MM.1S (cell line): ENCODE results near the gene LIPE.

ENCODE experiments used
- DNase-seq: peaks from one replicate; pipeline ENCODE4 v3.0.0-alpha.2; 2015
- H2AFZ ChIP-seq: fragments of 300-600 bp; sonication (generic); 2 replicates; pipeline ENCODE4 v1.6.0; 2016; ENCODE audit warnings: antibody characterized with exemption, low read length
- H3F3A ChIP-seq: fragments of 300-600 bp; sonication (generic); 2 replicates; pipeline ENCODE4 v1.6.1; 2016; ENCODE audit warnings: mild to moderate bottlenecking, antibody characterized with exemption, low read length, moderate library complexity, mixed read lengths; ENCODE audit not compliant: insufficient read depth
- H3K27ac ChIP-seq: fragments of 300-600 bp; sonication (generic); 2 replicates; pipeline ENCODE4 v1.5.1; 2016; ENCODE audit warnings: mild to moderate bottlenecking, low read length
- H3K27me3 ChIP-seq: fragments of 300-600 bp; sonication (generic); replicated peaks from 2 replicates; pipeline ENCODE4 v1.6.0; 2016; ENCODE audit warnings: low read length; ENCODE audit not compliant: insufficient read depth
- H3K36me3 ChIP-seq: fragments of 300-600 bp; sonication (generic); replicated peaks from 2 replicates; pipeline ENCODE4 v1.6.1; 2016; ENCODE audit warnings: mild to moderate bottlenecking, low read length, mixed read lengths; ENCODE audit not compliant: insufficient read depth
- H3K4me1 ChIP-seq: fragments of 300-600 bp; sonication (generic); 2 replicates; pipeline ENCODE4 v1.6.1; 2016; ENCODE audit warnings: low read length, mixed read lengths
- H3K4me2 ChIP-seq: fragments of 300-600 bp; sonication (generic); 2 replicates; pipeline ENCODE4 v1.6.0; 2016; ENCODE audit warnings: low read depth, low read length
- H3K4me3 ChIP-seq: fragments of 300-600 bp; sonication (generic); 2 replicates; pipeline ENCODE4 v1.5.1; 2016; ENCODE audit warnings: low read length, mixed read lengths
- H3K79me2 ChIP-seq: fragments of 300-600 bp; sonication (generic); 2 replicates; pipeline ENCODE4 v1.6.1; 2016; ENCODE audit warnings: mixed run types, low read length, mixed read lengths
- H3K9ac ChIP-seq: fragments of 300-600 bp; sonication (generic); 2 replicates; pipeline ENCODE4 v1.6.1; 2016; ENCODE audit warnings: low read length, mixed read lengths
- H3K9me2 ChIP-seq: fragments of 300-600 bp; sonication (generic); replicated peaks from 2 replicates; pipeline ENCODE4 v1.6.1; 2016; ENCODE audit warnings: mild to moderate bottlenecking, low read length, mixed read lengths; ENCODE audit not compliant: insufficient read depth
- H3K9me3 ChIP-seq: fragments of 300-600 bp; sonication (generic); replicated peaks from 2 replicates; pipeline ENCODE4 v1.6.1; 2016; ENCODE audit warnings: mild to moderate bottlenecking, low read length, mixed read lengths; ENCODE audit not compliant: insufficient read depth
- H4K20me1 ChIP-seq: fragments of 300-600 bp; sonication (generic); 2 replicates; pipeline ENCODE4 v1.6.1; 2016; ENCODE audit warnings: mild to moderate bottlenecking, low read length, moderate library complexity, mixed read lengths; ENCODE audit not compliant: insufficient read depth
- CTCF ChIP-seq: fragments of 300-600 bp; sonication (generic); IDR thresholded peaks from 2 replicates; pipeline ENCODE4 v1.5.1; 2016; ENCODE audit warnings: antibody characterized with exemption, low read length, mixed read lengths
- EZH2 ChIP-seq: fragments of 300-600 bp; sonication (generic); optimal IDR thresholded peaks from 2 replicates; pipeline ENCODE3; 2017; ENCODE audit warnings: low read depth, mild to moderate bottlenecking, antibody characterized with exemption, low read length, mixed read lengths
- EZH2phosphoT487 ChIP-seq: fragments of 300-600 bp; sonication (generic); IDR thresholded peaks from 2 replicates; pipeline ENCODE4 v1.6.1; 2018; ENCODE audit warnings: antibody characterized with exemption, low read length

The LIPE gene

GRCh38 chr19:42407085-42407815, 19.9 kb downstream of the LIPE start:
- Histone ChIP-seq H3K4me3 (no peak overlapping the region), H3F3A (no peaks in the 10 kb centered on the region), H3K9me3 (no peaks in the 10 kb centered on the region), H3K27me3 (no peaks in the 10 kb centered on the region), H2AFZ (no peak overlapping the region), H3K27ac (no peak overlapping the region), H3K79me2 (no peaks in the 10 kb centered on the region), H3K9ac (no peak overlapping the region), H3K4me1 (no peaks in the 10 kb centered on the region), H3K4me2 (no peak overlapping the region), H3K9me2 (no peaks in the 10 kb centered on the region), H3K36me3 (no peaks in the 10 kb centered on the region), H4K20me1 (no peaks in the 10 kb centered on the region)
- TF ChIP-seq CTCF: no peak
- TF ChIP-seq EZH2: no peak
- no peak for TF ChIP-seq EZH2phosphoT487
- no peak for DNase-seq

DNA sequence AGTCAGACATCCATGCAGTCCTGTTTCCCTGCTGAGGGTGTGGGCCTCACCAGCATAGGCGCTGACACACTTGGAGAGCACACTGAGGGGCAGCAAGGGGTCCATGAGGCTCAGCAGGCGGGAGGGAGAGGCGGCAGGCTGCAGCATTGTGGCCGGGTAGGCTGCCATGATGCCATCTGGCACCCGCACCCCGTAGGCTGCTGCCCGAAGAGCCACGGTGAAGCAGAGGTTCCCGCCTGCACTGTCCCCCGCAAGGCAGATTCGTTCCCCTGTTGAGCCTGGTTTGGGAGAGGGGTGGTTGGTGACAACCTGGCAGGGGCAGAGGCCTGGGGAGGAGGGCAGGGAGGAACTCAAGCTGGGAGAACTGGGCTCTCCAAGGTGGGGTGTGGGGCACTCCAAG, 21.1 kb downstream of the LIPE start:
- H3K9me2 ChIP-seq: no peaks in the 10 kb centered on the region
- H3K9me3 ChIP-seq: no peaks in the 10 kb centered on the region
- no peak for DNase-seq
- H3F3A ChIP-seq: no peaks in the 10 kb centered on the region
- TF ChIP-seq EZH2phosphoT487 (no peak), CTCF (no peak), EZH2 (no peak)
- no peak overlapping the region for H3K27ac ChIP-seq
- no peaks in the 10 kb centered on the region for H3K27me3 ChIP-seq
- no peak overlapping the region for H3K9ac ChIP-seq
- no peaks in the 10 kb centered on the region for H3K36me3 ChIP-seq
- no peaks in the 10 kb centered on the region for H4K20me1 ChIP-seq
- H2AFZ ChIP-seq: no peak overlapping the region
- no peaks in the 10 kb centered on the region for H3K4me1 ChIP-seq
- H3K4me3 ChIP-seq: no peak overlapping the region
- H3K79me2 ChIP-seq: no peaks in the 10 kb centered on the region
- no peak overlapping the region for H3K4me2 ChIP-seq

DNA sequence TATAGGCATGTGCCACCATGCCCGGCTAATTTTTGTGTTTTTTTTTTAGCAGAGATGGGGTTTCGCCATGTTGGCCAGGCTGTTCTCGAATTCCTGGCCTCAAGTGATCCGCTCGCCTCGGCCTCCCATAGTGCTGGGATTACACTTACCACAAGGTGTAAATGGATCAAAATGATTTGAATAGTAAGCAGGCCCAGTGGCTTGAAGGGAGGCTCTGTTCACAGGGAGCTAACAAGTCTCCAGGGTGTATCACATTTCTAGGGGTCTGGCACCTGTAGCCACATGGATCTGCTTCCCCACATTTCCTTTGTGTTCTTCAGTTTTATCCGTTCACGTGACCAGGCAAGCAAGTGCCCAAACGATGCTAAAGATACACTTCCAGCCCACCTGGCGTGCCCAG, 23.6 kb downstream of the LIPE start:
- Histone ChIP-seq H3K9ac (no peak overlapping the region), H3F3A (no peaks in the 10 kb centered on the region), H3K9me3 (no peaks in the 10 kb centered on the region), H3K4me2 (no peak overlapping the region), H3K27me3 (no peaks in the 10 kb centered on the region), H3K79me2 (no peaks in the 10 kb centered on the region), H4K20me1 (no peaks in the 10 kb centered on the region), H3K4me3 (no peak overlapping the region), H3K9me2 (no peaks in the 10 kb centered on the region), H3K27ac (no peak overlapping the region), H3K4me1 (no peaks in the 10 kb centered on the region), H3K36me3 (no peaks in the 10 kb centered on the region), H2AFZ (no peak overlapping the region)
- no peak for TF ChIP-seq CTCF
- no peak for TF ChIP-seq EZH2phosphoT487
- no peak for DNase-seq
